Adrenal gland (tissue), 5 donors: ENCODE data around the gene AGAP1.

Source experiments
- CTCF ChIP-seq, 6 experiments: fragments of 450-650 bp in 4 of 6; fragments of 200-600 bp in 2 of 6; sonication (generic) in 1 of 6; IDR thresholded peaks; 1 replicate in 5 of 6; 2 replicates in 1 of 6; pipeline versions ENCODE4 v1.5.1 to v1.8.0; 2016 to 2021; ENCODE audit warnings: antibody characterized with exemption in 6 of 6, mild to moderate bottlenecking in 2 of 6, moderate library complexity in 1 of 6
- POLR2A ChIP-seq, 2 donors: fragments of 450-650 bp; IDR thresholded peaks; one replicate each; pipeline ENCODE4 v1.6.1; 2017; ENCODE audit warnings: antibody characterized with exemption in 2 of 2, mild to moderate bottlenecking in 2 of 2, moderate library complexity in 1 of 2
- donor health status: DM: no; HTN: no; CAD: no.

GRCh38 chr2:235966396-235966795 lies 472.6 kb downstream of the AGAP1 start:
- TF ChIP-seq CTCF (IDR thresholded peaks at IDR 0.05), result no peak
- TF ChIP-seq POLR2A (IDR thresholded peaks at IDR 0.05), result no peak
